GM18517 (cell line): ENCODE measurements around the gene NDST1.

Experiments
- ATAC-seq: cut with Tn5 transposase; IDR thresholded peaks from one replicate; pipeline ENCODE4 v1.9.1; 2021; ENCODE audit warnings: mild to moderate bottlenecking, moderate library complexity; ENCODE audit not compliant: unreplicated experiment

Gene NDST1

DNA sequence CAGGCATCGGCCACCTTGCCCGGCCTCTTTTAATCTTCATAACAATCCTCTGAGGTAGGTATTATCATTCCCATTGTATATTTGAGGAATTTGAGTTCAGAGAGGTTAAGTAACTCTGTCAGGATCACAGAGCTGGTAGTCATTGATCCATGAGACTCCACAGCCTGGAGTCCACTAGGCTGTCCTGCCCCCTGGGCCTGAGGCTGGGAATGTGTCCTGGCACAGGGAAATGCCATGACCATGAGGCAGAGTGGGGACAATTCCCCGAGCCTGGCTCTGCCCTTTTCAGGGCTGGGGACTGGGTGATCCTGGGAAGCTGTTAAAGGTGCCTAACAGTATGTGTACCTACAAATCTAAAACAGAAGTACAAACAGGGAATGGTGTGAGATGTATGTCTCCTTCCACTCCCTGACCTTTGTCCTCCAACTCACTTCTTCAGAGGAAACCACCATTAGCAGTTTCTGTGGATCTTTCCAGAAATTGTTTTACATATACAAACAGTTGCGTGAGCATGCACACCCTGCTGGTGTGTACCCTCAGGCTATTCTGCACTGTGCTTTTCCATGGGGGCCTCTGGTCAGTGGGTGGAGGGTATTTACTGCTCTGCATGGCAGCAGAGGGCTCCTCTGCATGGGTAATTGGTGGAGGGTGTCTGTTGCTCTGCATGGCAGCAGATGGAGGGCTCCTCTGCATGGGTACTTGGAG is 53.8 kb downstream of the NDST1 start:
- ATAC-seq = no peak

- no peak for ATAC-seq
These were observed 54.9 kb downstream of the NDST1 start for GRCh38 chr5:150562832-150563231.

DNA sequence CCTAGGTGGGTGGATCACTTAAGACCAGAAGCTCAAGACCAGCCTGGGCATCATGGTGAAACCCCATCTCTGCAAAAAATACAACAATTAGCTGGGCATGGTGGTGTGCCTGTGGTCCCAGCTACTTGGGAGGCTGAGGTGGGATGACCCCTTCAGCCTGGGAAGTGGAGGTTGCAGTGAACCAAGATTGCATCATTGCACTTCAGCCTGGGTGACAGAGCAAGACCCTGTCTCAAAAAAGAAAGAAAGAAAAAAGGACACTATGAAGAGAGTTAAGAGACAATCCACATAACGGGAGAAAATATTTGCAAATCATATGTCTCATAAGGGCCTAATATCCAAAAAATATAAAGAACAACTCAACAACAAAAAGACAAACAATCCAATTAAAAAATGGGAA is 57.9 kb downstream of the NDST1 start:
- ATAC-seq = no peak

GRCh38 chr5:150567031-150567717 is 59.2 kb downstream of the NDST1 start:
- no peak for ATAC-seq

DNA sequence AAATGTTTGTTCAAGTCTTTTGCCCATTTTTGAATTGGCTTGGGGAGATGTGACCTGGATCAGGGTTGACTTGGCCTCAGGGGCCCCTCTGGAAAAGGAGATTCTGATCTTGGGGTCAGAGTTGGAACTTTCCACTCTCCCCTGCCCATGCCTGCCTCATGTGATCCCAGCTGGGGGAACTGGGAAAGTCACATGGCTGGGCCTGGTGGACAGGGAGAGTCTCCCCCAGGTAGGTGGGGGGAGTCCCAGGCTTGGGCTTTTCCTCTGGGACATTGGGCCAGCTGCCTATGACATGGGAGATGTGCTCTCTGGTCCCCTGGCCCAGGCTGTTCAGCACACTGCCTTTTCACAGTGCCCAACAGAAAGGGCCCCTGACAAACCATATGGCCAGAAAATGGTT is 60.7 kb downstream of the NDST1 start:
- ATAC-seq = no peak

DNA sequence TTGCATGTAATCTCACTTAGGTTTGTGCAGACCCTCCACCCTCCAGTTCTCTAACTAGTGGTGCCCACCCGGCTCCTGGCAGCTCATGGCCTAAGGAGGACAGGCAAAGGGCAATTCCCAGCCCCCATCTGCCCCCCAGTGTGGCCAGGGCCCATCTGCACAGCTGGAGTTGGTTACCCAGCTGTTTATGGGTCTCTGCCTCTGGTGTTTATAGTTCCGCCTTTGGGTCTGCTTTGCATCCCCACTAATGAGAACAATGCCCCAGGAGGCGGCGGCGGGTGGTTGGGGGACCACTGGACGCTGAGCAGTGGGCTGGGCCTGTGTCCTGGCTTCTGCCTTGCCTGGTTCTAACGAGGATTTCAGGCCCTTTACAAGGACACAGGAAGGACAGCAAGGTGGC is 62.4 kb downstream of the NDST1 start:
- no peak for ATAC-seq

GRCh38 chr5:150571836-150572235 is 63.9 kb downstream of the NDST1 start:
- ATAC-seq = no peak

DNA sequence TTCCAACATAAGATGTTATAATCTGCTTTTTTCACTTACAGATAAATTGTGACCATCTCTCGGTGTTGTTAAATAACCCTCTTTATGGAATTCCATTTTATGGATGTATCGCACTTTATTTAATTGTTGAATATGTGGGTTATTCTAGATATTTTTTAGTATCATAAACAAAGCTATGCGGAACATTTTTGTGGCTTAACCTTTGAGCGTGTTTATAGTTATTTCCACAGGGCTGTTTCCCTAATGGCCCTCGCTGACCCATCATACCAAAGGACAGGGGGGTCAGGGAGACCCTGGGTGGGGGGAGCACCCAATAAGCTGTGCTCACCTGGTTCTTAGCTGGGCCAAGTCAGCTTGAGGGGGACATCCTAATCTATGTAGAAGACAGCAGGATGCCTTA is 65.3 kb downstream of the NDST1 start:
- ATAC-seq = no peak

- ATAC-seq = no peak
These were observed 66.2 kb downstream of the NDST1 start for GRCh38 chr5:150573867-150574817.

- no peak for ATAC-seq
These were observed 67.1 kb downstream of the NDST1 start for GRCh38 chr5:150574818-150575547.

DNA sequence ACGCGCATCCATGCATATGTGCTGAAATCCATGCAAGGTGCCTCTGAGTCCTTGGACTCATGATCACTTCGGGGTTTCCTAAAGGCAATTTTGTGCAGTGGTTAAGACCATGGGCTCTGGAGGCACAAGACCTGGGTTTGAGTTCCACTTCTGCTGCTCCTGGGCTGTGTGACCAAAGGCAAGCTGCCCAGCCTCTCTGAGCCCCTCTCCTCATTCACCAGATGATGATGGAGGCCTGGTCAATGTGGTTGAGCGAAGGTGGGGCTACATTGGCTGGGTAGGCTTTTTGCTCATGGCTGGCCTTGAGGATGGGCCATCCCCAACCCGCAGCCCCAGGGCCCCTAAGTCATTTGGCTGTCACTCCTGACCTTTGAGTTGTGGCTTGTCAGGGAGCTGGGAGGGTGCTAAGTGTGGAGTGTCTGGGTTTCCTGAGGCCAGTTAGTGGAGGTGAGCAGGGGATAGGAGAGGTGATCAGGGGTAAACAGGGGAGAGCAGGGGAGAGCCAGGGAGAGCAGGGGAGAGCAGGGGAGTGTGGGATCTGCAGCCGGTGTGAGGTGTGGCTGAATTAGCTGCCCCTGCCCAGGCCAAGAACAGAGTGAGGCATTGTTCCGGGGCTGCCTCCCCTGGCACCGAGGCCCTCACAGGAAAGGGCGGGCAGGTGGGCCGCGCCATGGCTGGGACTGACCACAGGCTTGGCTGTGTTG is 68.0 kb downstream of the NDST1 start:
- no peak for ATAC-seq

- ATAC-seq = no peak
These were observed 68.6 kb downstream of the NDST1 start for GRCh38 chr5:150576449-150576949.

DNA sequence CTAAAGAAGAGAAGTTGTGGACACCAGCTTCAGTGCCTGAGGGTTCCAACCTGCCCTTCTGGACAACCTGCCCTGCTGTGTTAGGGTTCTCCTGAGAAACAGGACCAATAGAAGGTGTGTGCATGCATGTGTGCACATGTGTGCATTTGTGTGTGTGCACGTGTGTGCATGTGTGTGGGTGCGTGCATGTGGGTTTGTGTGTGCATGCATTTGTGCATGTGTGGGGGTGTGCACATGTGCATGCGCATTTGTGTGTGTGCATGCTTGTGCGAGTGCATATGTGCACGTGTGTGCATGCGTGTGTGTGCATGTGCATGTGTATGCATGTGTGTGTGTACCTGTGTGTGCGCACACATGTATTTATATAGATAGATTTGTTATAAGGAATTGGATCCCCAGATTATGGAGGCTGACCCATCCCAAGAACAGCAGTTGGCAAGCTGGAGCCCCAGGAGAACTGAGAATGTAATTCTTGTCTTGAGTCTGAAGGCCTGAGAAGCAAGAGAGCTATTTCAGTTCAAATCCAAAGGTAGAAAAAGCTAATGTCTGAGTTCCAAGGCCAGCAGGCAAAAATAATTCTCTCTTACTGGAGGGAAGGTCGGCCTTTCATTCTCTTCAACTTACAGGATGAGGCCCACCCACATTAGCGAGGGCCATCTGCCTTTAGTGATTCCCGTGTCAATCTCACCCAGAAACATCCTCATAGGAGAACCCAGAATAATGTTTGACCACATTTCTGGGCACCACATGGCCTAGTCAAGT is 69.6 kb downstream of the NDST1 start:
- no peak for ATAC-seq

DNA sequence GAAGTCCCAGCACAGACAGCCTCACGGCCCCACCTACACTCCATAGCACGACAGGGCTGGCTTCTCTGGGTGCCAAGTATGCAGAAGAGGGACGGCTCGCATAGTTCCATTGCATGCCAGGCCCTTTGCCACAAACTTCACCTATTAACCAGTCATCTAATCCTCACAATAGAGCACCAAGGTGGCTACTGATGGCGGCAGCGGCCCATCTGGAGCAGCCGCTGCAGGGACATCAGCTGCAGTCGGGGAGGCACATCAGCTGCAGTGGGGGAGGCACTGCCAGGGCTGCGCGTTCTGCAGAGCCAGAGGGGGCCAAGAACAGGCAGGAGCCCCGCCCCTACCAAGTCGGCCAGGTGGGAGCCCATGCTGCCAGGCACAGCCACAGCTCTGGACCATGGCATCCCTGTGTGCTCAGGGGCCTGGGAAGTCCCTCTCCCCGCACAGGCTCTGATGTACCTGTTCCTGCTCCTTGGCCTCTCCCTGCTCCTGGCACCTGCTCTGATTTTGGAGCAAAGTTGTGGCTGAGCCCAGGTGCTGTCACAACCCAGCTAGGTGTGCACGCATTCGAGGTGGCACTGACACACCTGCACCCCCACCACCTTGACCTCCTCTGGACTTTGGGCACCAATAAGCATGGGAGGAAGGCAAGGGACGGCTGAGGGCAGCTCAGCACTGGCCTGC is 71.0 kb downstream of the NDST1 start:
- no peak for ATAC-seq

GRCh38 chr5:150579462-150580400 is 71.8 kb downstream of the NDST1 start:
- ATAC-seq = no peak

- ATAC-seq = no peak
These were observed 73.0 kb downstream of the NDST1 start for GRCh38 chr5:150580917-150581316.

DNA sequence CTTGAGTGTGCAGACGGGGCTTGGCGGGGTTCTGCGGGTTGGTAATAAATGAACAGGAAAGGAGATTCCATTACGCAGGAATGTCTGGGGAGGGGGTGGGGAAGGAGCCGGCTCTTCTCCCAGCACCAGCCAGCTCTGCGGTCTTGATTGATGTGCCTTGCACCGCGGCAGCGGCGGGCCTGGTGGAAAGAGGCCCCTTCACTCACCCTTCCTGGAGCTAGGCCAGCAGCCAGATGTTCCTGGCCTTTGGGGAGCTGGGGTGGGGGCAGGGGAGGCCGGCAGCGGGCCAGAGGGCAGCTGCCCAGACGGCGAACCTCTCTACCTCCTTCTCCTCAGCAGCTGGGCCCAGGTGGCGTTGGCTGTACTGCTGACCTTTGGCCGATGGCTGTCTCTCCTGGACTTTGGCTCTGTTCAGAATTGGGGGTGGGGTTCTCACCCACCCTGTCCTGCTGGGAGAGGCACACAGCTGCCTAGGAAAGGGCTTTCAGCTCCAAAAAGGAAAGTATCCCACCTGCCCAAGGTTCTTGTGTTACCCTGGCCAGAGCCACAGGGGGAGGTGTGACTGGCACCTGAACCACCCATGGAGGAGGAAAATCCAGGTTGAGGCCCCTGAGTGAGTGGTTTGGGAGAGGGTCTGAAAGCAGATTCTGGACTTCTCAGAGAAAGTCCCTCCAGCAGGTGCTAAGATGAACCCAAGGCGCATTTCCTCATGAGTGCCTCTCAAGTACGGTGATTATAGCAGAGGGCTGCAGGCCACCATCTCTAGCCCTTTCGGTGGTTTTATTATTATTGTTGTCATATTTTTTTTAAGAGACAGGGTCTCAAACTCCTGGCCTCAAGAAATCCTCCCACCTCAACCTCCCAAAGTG is 74.5 kb downstream of the NDST1 start:
- ATAC-seq = no peak
